NCI-H2081 treated with DMSO at 0.1 percent for 48 hours (cell line): Measurements from ENCODE around the gene NELL1.

Source experiments
- DNase-seq: peaks from one replicate; lab custom pipeline; 2025; lab: John Stamatoyannopoulos, UW

NELL1 gene

DNA sequence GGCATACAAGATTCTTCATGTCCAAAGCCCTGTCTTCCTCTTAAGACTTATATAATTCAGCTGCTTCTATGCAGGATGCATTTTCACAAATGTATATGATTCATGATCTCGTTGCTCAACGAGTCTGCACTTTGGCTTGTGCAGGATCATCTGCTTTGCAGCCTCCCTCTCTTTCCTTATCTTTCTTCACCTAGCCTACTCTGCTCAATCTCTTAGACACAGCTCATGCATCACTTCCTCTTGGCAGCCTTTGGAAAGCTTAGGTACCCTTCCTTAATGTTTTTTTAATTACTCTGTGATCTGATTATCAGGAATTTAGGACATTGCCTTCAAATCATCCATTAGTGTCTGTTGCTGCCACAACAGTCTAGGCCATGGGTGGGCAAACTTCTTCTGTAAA lies 673.8 kb downstream of the NELL1 start:
- DNase-seq = no peak

DNA sequence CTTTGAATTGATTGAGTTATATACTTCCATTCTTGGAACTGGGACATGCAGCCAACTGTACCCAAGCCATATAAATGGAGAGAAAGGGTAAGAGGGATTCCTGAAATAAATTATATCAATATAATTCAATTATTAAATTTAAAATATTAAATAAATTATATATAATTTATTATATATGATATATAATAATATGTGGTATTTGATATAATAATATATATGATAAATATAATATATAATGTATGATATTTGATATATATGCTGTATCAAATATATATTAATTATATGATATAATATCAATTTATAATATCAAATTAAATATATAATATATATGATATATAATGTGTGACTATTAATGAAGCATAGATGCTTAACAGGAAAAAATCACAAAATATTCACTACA lies 677.0 kb downstream of the NELL1 start:
- DNase-seq = no peak

DNA sequence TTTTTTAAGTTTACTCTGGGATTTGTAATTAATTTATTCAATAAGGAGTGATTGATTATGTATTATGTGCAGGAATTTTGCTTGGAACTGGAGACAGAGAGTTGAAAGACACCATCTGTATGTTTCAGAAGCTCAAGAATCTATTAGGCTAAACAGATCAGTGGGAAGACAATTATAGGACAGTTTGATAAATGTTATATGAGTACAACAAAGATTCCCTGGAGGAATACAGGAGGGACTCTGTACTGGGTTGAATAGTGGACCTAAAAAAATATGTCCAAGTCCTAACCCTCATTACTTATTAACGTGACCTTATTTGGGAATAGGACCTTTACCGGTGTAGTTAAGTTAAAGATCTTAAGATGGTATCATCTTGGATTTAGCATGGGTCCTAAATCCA lies 681.2 kb downstream of the NELL1 start:
- DNase-seq = no peak

DNA sequence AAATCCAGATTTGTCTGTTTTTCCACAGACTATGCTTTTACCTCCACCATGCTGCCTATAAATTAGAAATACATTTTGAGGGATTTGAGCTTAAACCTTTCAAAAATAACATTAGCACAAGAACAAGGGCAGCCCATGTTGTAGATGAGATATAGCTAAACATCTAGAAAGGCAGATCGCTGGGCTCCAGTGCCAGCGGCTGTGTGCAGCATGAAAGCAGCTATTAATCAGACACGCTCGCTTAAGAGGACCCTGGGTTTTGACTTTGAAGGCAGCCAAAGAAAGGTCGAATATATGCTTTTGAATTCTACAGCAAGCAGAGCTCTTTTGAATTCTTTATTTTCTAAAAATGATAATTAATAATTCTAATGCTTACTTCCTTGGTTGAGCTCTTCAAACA lies 684.0 kb downstream of the NELL1 start:
- DNase-seq = no peak

- DNase-seq = no peak
Measured at GRCh38 chr11:21364866-21365624, 695.7 kb downstream of the NELL1 start.

GRCh38 chr11:21369947-21370346 lies 700.6 kb downstream of the NELL1 start:
- DNase-seq = no peak

DNA sequence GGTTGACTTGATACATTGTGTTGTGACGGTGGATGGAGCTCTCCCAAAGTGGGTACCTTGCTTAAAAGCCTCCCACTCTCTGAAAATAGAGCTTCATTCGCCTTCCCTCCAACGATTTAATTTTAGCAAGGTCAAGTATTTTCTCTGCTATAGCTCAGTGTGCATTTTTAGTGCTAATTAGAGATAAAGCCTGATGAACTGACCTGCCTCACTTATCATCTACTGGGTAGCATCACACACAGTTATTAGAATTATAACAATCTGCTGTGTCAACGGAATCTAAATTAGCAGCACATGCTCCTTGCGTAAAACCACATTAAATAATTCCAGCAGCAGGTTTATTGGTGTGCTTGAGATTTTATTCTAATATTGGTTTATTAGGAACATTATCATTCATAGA lies 701.7 kb downstream of the NELL1 start:
- DNase-seq = no peak

GRCh38 chr11:21372672-21373071 lies 703.3 kb downstream of the NELL1 start:
- DNase-seq = no peak

GRCh38 chr11:21374376-21374775 lies 705.0 kb downstream of the NELL1 start:
- DNase-seq = no peak

- DNase-seq = no peak
Measured at GRCh38 chr11:21385669-21386440, 716.5 kb downstream of the NELL1 start.

DNA sequence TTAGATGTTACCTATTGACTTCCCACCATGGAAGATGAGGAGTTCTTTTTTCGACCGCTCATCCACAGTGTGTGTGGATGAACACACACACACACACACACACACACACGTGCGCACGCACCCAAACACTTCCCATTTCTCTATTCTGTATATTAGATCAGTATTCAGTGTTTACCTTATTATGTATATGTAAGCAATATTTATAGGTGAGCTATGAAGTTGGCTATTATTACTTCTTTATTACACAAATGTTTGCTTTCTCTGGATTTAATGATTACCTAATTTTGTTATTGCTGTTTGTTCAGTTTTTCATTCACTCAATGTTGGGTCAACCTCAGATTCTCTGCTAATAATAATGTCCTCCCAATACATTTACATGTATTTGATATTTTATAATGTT lies 721.0 kb downstream of the NELL1 start:
- DNase-seq = no peak

DNA sequence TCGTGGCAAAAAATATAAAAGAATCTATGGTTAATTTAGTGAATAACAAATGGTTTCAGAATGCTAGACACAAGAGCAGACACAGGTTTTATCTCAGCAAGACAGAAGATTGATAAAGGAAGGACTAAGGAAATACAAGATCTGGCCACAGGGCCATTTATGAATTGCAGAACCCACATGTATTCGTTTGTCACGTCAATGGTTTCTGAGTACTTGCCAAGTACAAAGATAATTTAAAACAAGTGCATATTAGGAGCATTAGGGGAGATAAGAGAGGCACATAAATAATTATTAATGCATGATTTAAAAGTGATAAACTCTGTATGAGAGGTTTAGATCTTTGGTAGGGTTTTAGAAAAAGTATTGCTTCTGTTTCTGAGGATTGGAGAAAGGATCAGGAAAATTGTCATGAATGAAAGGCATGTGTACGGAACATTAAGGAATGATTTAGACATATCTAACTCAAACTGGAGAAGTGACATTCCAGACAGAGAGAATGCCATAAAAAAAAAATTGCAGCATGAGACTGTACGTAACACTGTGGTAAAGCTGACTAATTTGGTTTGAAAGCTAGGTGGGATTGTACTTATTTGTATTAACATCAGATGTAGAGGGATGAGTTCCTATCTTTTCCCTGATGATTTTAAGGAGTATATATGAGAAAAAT lies 727.1 kb downstream of the NELL1 start:
- DNase-seq = no peak

DNA sequence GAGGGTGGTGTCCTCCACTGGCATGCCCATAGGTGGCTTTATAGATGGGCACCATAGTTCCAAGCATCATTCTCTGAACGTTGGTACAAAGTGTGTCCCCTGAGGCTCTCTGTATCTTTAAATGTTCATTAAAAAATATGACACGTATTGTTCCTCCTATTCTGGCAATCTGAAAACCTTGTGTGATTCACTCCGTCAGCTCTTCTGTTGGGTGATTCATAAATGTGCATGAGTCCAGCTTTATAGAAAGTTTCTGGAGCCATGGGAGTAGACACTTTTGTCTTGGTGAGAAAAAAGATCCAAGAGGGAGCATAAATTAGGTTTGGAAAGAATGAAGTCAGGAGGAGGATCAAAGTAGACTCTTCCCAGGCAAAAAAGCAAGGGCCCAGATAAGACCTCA lies 728.8 kb downstream of the NELL1 start:
- no peak for DNase-seq

DNA sequence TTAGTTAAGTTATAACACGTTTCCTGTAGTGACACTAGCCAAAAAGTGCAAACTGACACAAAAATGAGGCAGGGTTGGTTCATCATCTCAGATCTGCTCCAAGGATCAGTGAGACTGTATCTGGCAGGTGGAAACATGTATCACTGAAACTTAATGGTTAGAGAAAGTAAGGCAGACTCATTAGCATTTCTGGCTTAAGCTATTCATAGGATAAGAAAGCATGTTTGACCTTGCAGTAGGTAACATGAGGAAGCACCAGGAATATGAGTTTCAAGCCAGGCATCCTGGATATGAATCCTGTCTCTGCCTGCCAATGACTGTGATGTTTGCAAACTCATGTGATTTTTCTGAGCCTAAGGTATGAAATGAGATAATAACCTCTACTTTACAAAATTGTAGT lies 732.1 kb downstream of the NELL1 start:
- no peak for DNase-seq

GRCh38 chr11:21402274-21402673 lies 732.9 kb downstream of the NELL1 start:
- DNase-seq = no peak

GRCh38 chr11:21403069-21403468 lies 733.7 kb downstream of the NELL1 start:
- DNase-seq = no peak

DNA sequence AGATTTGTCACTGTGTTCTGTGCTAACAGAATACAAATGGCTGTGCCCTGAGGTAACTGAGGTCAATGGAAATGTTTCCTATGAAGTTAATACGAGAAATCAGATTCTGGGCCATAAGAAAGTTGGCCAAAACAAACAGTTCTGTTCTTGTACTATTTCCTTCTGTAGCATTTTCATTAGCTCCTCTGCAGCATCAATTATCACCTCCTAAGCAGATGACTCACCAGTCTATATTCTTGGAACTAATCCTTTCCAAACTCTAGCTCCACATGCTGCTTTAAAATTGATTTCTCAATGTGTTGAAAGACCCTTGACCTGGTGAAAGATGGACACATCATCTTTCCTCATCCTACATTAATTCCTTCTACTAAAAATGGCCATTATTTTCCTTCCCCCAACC lies 736.0 kb downstream of the NELL1 start:
- no peak for DNase-seq

DNA sequence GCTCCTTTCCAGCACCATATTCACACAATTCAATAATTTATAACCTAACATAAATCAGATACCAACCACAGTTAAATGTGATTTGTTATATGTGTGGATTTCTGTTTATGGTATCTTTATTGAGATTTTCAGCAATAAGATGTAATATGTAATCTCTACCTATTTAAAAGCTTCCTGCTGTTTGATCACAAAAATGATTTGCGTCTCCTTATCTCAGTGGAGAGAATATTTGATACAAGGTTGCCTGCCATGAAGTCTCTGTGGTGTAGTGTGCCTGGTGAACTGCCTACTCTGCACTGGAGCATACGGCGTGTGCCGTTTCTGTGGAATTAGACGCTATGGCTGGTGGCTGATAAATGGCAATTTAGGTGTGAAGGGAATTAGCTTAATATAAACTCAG lies 741.1 kb downstream of the NELL1 start:
- no peak for DNase-seq

DNA sequence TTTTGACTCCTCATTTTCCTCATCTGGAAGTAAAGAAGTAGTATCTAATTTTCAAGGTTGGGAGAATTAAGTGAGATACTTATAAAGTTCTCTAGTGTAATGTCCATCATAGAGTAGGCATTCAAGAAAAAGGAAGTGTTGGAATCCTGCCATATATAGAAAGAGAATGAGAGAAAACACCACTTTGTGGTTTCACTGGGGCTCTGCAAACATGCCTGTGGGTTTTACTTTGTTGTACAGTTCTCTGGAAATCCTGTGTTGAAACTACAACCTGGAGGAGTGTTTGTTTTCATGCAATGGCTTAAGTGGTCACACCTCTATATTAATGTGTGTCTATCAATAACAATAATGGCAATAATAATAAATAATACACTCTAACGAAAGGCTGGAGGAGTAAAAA lies 741.7 kb downstream of the NELL1 start:
- no peak for DNase-seq

DNA sequence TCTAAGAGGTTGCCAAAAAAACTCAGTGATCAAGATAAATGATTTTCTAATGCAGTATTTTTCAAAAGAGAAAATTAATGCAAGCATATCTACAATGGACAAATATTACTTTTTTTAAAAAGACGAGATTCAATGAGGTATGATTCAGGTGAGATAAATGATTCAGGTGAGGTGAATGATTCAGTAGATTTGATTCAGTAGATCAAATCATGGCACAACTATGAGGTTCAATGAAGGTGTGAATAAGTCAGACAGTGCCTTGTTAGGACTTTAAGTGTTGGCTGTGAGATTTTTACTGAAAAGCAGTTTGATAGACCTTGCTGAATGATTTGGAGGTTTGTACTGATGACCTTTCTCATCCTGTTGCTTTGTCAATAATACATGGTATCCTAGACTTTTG lies 742.2 kb downstream of the NELL1 start:
- DNase-seq = no peak

DNA sequence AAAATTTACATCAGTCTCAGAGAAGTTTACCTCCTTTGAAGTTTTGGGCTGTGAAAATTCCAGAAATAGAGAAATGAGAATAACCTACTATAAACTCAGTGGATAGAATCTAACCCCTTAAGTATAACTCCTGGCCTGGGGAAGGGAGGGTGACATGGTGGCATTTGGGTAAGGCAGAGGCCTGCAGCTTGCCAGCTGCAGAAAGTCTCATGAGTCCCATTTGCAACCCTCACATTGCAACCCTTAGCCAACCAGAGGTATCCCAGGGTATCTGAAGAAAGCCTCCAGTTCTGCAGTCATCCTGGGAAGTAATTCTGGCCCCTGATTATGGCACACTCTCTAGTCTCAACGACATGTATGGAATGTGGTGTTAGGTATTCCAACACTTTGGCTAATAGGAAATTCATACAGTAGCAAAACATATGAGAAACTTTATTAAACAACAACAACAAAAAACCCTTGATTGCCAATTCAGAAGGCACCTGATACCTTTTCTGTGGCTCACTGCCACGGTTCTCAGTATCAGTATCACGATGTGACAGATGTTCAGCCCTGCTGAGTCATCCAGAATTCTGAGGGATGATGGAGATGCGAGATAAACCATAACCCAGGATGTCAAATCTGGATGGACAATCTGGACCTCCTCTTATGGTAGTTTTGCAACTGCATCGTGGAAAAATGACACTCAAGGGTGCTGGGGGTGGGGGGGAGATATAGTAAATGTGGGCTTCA lies 743.4 kb downstream of the NELL1 start:
- DNase-seq = no peak

- DNase-seq = no peak
Measured at GRCh38 chr11:21414953-21415352, 745.6 kb downstream of the NELL1 start.
